Activated T-cell treated with anti-CD3 and anti-CD28 coated beads, Interleukin-2, amount 50 U/mL, for 48 hours (primary cell): ENCODE results near the gene SP1.
A peak's percentile ranks its signal among the peaks of the same experiment; 100 is the strongest.
"Not testable (repeated sequence)": the region's sequence is repeated elsewhere in the genome, so short reads cannot be mapped to it uniquely, and the experiment has no call there.

Experiments
- DNase-seq, 2 experiments: peaks; one replicate each; pipeline ENCODE4 v3.0.0-alpha.2; 2020

Gene SP1

GRCh38 chr12:53380104-53380793 is at the start of gene SP1:
TSS of gene SP1 (plus strand) at chr12:53380176. CDS start at chr12:53380292, 116 bp downstream.
- peak; percentile 100 for DNase-seq

- no peak for DNase-seq
Measured at GRCh38 chr12:53330671-53331070, 49.3 kb upstream of the SP1 start.

DNA sequence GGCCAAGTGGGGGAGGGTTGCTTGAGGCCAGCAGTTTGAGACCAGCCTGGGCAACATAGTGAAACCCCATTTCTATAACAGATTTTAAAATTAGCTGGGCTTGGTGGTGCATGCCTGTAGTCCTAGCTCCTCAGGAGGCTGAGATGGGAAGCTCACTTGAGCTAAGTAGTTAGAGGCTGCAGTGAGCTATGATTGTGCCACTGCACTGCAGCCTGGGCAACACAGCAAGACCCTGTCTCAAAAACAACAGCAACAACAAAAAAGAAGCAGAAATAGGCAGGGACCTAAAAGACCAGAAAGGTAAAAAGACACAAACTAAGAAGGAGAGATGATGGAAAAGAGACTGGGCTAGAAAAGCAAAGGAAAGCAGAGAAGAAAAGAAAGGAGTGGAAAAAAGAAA is 47.6 kb upstream of the SP1 start:
- DNase-seq, result not testable (repeated sequence)

- no peak for DNase-seq
Measured at GRCh38 chr12:53332744-53333143, 47.2 kb upstream of the SP1 start.

GRCh38 chr12:53333289-53333688 is 46.7 kb upstream of the SP1 start:
- no peak for DNase-seq

- no peak for DNase-seq
Measured at GRCh38 chr12:53333845-53334244, 46.1 kb upstream of the SP1 start.

DNA sequence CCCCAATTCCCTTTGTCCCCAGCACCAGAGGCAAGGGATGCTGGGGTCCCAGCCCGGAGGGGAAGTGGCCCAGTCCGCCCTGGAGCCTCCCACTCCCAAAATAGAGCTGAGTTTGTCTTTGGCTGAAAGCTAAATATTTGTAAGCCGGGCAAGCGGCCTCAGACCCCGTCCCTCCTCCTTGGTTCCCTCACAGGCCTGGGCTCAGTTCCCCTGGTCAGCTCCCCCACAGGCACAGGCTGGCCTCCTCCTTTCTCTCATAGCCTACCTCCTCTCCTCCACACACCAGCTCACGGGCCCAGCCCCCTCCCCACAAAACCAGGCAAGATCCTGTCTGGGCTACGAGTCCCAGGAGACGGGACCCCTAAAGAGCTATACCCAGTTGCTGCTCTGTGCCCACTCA is 45.2 kb upstream of the SP1 start:
- DNase-seq, result no peak

DNA sequence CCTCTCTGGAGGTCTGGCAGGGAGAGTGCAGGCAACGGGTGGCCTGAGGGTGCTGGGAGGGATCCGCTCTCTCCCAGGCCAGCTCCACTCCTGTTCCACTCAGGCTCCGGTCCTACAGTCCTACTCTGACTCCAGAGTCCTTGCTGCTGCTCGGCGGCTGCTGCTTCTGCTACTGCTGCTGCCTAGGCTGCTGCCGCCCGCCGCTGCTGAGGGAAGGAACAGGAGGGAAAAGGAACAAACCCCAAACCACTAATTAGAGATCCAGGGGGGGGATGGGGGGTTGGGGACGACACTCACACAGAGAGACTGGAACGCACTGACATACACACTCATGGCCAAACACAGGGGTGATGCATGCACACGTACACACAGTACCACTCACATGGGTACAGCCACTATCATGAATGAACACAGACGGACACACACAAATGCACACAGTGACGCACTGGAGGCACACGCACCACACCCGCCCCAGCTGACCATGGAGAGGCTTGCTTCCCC is 43.7 kb upstream of the SP1 start, which contains the start of gene SP7:
Gene SP7, minus strand, starts transcription at position 174 of the 501 bp plus-strand sequence. CDS start 708 bp downstream, outside the sequence.
- no peak for DNase-seq

DNA sequence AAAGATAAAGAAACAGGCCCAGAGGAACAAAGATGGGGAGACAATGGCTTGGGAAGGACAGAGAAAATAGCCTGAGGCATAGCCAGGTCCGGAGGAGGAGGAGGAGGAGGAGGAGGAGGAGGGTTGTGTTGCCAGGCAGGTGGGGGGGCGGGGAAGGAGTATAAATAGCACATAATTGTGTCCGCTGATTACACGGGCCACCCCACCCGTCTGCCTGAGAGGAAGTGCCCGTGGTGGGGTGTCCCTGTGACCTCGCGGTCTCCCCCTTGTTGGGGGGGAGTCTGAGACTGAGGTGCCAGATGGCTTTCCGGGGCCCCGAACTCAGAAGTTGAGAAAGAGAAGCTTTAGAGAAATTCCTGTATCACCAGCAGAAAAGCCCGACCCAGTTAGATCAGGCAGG is 42.0 kb upstream of the SP1 start:
- no peak for DNase-seq

DNA sequence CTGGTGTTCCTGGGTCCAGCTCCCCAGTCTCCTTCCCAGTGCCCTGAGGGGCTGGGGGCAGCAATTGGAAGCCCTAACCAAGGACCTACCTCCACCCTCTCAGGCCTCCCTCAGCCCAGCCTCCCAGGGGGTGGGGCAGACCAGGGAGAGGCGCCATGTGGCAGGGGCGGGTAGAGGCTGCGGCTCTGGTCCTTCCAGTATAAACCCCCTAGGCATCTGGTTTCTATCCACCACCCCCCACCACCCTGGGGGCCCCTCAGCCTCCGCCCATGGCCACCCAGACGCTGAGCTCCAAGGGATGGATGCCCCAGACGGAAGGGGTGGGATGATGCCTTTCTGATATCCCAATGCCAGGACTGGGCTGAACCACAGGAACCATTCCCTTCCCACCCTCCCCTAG is 41.1 kb upstream of the SP1 start:
- DNase-seq, result no peak

DNA sequence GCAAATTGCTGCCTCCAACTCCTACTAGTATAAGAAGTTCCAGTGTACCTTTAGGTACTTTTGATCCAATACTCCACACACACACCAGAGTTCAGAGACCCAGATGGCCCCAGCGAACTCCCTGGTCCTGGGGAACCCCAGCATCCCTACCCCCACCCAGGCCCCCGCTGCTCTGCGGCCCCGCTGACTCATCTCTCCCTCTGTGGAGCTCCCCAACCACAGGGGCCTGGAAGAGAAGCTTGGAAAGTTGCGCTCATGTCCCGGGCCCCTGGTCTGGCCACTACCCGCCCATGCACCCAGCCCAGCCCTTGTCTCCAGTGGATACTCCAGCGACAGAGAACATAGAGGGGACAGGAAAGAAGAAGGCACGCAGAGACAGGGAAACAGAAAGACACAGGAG is 39.6 kb upstream of the SP1 start:
- DNase-seq, result no peak

- DNase-seq, result no peak
Measured at GRCh38 chr12:53343449-53343848, 36.5 kb upstream of the SP1 start.

- DNase-seq, result no peak
Measured at GRCh38 chr12:53343969-53344368, 36.0 kb upstream of the SP1 start.

DNA sequence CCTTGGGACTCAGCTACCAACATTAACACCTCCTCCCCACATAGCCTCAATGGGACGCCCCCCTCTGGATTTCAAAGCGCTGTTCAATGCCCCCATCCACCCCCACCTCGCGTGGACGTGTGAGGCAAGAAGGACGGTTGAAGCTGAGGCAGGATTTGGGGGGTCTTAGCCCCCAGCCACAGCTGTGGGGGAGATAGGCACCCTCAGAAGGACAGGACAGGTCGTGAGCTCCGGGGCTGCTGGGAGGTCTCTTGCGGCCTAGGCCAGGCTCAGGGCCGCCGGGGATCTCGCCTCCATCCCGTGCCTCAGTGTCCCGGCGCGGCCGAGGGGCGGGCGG is 35.5 kb upstream of the SP1 start:
- no peak for DNase-seq

GRCh38 chr12:53344824-53345485 is 35.0 kb upstream of the SP1 start:
- DNase-seq, result peak; percentile 82 to 85

DNA sequence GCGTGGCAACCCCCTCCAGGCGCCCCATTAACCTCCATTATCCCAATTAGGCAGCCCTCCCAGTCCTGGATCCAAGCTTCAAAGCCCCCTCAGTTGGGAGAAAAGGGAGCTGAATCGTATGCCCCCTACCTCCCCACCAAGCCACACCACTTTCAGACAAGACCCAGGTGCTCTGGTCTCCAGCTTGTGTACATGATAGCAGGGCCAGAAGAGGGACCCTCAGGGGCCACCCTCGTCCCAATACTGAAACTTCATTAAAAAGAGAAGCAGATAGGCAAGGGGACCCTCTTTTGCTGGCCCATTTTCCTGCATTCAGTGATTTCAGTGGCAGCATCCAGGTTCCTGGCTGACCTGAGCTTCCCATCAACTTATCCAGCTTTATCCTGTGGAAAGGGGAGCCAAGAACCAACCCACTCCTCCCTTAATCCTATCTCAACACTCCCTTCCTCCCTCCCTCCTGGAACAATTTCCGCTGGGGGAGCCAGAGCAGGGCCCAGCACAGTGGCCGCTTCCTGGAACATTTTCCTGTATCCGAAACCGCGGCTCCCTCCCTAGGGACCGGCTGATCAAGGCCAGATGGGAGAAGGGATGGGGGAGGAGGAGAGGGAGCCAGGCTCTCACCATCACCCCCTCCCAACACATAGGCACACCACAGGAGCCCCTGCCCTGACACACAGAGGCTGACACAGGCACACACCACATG is 34.3 kb upstream of the SP1 start:
- DNase-seq, result no peak

DNA sequence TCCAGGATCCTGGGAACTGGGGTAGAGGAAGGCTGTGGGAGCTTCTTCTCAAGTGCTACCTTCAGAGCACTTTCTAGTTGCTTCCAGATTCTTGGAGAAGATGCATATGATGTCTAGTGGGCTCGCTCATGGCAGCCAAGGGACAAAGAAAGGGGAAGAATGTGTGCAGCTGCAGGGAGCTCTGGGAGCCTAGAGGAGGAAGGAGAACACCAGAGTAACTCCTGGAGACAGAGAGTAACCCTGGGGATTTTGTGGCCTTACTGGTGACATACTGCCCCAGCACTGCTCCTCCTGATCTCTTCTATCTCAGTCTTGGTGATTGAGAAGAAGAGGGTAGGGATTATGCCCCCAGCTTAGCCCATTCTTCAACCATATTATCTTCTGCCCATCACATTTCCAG is 33.5 kb upstream of the SP1 start:
- no peak for DNase-seq

DNA sequence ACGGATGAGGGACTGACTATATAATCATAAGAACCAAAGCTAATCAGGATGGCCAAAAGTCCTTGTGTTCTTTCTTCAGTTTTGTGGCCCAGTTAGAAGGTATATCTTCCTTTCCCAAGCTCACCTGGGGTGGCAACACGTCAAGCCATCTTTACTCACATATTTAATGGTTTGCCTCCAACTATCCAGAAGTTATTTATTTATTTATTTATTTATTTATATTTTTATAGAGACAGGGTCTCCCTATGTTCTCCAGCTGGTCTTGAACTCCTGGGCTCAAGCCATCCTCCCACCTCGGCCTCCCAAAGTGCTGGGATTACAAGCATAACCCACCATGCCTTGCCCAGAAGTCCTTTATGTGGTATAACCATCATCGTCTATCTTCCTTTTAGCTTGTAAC is 32.1 kb upstream of the SP1 start:
- no peak for DNase-seq

DNA sequence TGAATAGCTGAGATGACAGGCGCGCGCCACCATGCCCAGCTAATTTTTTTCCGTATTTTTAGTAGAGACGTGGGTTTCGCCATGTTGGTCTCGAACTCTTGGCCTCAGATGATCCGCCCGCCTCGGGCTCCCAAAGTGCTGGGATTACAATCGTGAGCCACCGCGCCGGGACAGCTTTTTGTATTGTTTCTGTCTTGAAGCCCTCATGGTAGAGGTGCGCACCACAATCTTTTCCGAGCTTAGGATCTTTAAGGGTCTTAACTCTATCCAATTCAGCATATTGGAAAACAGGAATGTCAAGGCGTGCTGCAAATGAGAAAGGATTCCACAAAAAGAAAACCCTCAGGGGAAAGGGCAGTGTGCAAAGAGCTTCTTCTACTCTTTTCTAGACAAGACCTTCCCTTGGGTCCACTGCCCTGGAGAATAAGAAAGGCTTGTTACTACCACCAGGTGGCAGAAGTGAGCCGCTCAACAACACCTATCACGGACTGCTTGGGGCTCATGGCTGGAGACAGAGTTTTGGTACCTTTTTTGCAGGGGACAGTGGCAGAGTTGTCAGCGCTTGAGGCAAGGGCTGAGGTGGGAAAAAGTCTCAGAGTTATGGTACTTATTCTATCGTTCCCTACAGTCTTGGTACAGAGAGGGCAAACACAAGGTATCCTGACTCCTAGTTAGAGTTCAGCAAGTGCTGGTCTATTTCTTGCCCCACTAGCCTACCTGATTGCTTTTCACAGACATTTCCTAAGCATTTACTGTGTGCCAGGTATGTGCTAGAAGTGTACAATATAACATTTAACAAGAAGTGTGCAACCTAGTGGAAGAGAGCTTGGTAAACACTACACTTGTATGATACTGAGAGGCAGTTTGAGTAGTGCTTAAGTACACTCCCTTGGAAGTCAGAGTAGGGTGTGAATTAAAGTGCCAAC is 27.4 kb upstream of the SP1 start:
- DNase-seq, result peak; percentile 88 to 89

DNA sequence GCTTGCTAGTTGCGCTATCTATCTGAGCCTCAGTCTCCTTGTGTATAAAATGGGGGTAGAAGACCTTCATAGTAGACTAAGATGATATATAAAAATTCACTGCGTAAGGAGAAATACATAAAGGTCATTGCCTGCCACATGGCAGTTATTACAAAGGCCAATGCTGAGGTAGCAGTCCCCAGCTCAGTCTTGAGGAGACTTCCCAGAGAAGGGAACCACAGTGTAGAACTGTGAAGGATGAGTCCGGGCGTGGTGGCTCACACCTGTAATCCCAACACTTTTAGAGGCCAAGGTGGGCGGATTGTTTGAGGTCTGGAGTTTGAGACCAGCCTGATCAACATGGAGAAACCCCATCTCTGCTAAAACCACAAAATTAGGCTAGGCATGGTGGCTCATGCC is 26.7 kb upstream of the SP1 start:
- no peak for DNase-seq

- DNase-seq, result no peak
Measured at GRCh38 chr12:53355121-53355520, 24.9 kb upstream of the SP1 start.

GRCh38 chr12:53358836-53359419 is 21.0 kb upstream of the SP1 start:
- DNase-seq, result no peak
